PC-9 (cell line): Measurements from ENCODE around the gene RYR2. TPM values are rescaled to one million over a fixed set of nuclear protein-coding genes. Genes with fewer than 3 reads are reported as not detected.

Experiments used
- BruUV-seq: library from RNA; stranded (reverse); fragments of 400-500 nt; replicated peaks from 2 replicates; lab custom pipeline; 2021; lab: Mats Ljungman, UMichigan
- CTCF ChIA-PET: fragments of 300-600 bp; sonication (Branson Sonifier 250); formaldehyde crosslinking; loops from one replicate; lab custom pipeline; 2022; ENCODE audit warnings: antibody characterized with exemption; lab: Charles Lee
- POLR2A ChIA-PET: fragments of 300-600 bp; sonication (Branson Sonifier 250); formaldehyde crosslinking; loops from one replicate; lab custom pipeline; 2022; ENCODE audit warnings: antibody characterized with exemption; ENCODE audit not compliant: unreplicated experiment; lab: Charles Lee
- DNase-seq, 2 experiments: peaks; one replicate each; pipeline versions ENCODE4 v3.0.0 to v3.0.0-alpha.2; 2015 to 2022; ENCODE audit warnings: mixed read lengths in 1 of 2
- H2AFZ ChIP-seq: fragments of 200-600 bp; sonication (generic); 2 replicates; pipeline ENCODE4 v1.8.1; 2017; ENCODE audit warnings: antibody characterized with exemption
- H3F3A ChIP-seq: fragments of 200-600 bp; sonication (generic); 2 replicates; pipeline ENCODE4 v1.8.1; 2017; ENCODE audit warnings: antibody characterized with exemption, mild to moderate bottlenecking, low read depth; ENCODE audit not compliant: insufficient read depth
- H3K27ac ChIP-seq: fragments of 200-600 bp; sonication (generic); 2 replicates; pipeline ENCODE4 v1.6.1; 2016; ENCODE audit warnings: mixed run types
- H3K27me3 ChIP-seq: fragments of 200-600 bp; sonication (generic); 2 replicates; pipeline ENCODE4 v1.6.1; 2016; ENCODE audit warnings: low read depth, mixed run types; ENCODE audit not compliant: insufficient read depth
- H3K36me3 ChIP-seq: fragments of 200-600 bp; sonication (generic); 2 replicates; pipeline ENCODE4 v1.6.1; 2016; ENCODE audit warnings: low read depth, mixed run types
- H3K4me1 ChIP-seq: fragments of 200-600 bp; sonication (generic); replicated peaks from 2 replicates; pipeline ENCODE4 v1.6.1; 2016; ENCODE audit warnings: mixed run types; ENCODE audit not compliant: insufficient read depth
- H3K4me2 ChIP-seq: fragments of 200-600 bp; sonication (generic); 2 replicates; pipeline ENCODE4 v1.6.1; 2017; ENCODE audit warnings: mixed run types
- H3K4me3 ChIP-seq: fragments of 200-600 bp; sonication (generic); 2 replicates; pipeline ENCODE4 v1.6.1; 2016; ENCODE audit warnings: mixed run types
- H3K79me2 ChIP-seq: fragments of 200-600 bp; sonication (generic); 2 replicates; pipeline ENCODE4 v1.6.1; 2017; ENCODE audit warnings: low read depth, mixed run types
- H3K9me2 ChIP-seq: fragments of 200-600 bp; sonication (generic); 2 replicates; pipeline ENCODE4 v1.8.1; 2017; ENCODE audit warnings: mild to moderate bottlenecking; ENCODE audit not compliant: insufficient read depth
- H3K9me3 ChIP-seq: fragments of 200-600 bp; sonication (generic); 2 replicates; pipeline ENCODE4 v1.8.1; 2016; ENCODE audit warnings: low read depth; ENCODE audit not compliant: insufficient read depth
- H4K20me1 ChIP-seq: fragments of 200-600 bp; sonication (generic); 2 replicates; pipeline ENCODE4 v1.8.1; 2017; ENCODE audit not compliant: insufficient read depth
- EZH2 ChIP-seq: fragments of 200-600 bp; sonication (generic); IDR thresholded peaks from 2 replicates; pipeline ENCODE4 v1.8.0; 2017; ENCODE audit warnings: antibody characterized with exemption, low read depth
- intact Hi-C: fragments of 100-400 bp; cut with micrococcal nuclease; formaldehyde crosslinking; loops from one replicate; pipeline ENCODE4 v1.10.0; 2022; ENCODE audit not compliant: unreplicated experiment
- total RNA-seq: library from RNA; stranded (reverse); gene quantifications from 2 replicates; pipeline ENCODE4 v1.2.3, GENCODE V29; 2021
- TF ChIP-seq, protein P1 (sequence below): fragments of 200-600 bp; sonication (generic); conservative IDR thresholded peaks from 2 replicates; pipeline ENCODE4 v1.6.1; 2017; ENCODE audit warnings: mixed run types, antibody characterized with exemption, mild to moderate bottlenecking, moderate library complexity

RYR2 gene
- total RNA-seq, 1 experiment from 2014 or later: not detected

GRCh38 chr1:237751090-237751489 is 709.1 kb downstream of the RYR2 start:
- no peaks in the 10 kb centered on the region for H3K27me3 ChIP-seq
- no peaks in the 10 kb centered on the region for H3K9me3 ChIP-seq
- H3K4me3 ChIP-seq: no peak overlapping the region
- DNase-seq: no peak
- H3F3A ChIP-seq: no peaks in the 10 kb centered on the region
- no peaks in the 10 kb centered on the region; the same call in 1 of the 2 replicates for H4K20me1 ChIP-seq
- CTCF ChIA-PET: no interaction called here
- TF ChIP-seq EZH2: no peak
- TF ChIP-seq, protein P1, sequence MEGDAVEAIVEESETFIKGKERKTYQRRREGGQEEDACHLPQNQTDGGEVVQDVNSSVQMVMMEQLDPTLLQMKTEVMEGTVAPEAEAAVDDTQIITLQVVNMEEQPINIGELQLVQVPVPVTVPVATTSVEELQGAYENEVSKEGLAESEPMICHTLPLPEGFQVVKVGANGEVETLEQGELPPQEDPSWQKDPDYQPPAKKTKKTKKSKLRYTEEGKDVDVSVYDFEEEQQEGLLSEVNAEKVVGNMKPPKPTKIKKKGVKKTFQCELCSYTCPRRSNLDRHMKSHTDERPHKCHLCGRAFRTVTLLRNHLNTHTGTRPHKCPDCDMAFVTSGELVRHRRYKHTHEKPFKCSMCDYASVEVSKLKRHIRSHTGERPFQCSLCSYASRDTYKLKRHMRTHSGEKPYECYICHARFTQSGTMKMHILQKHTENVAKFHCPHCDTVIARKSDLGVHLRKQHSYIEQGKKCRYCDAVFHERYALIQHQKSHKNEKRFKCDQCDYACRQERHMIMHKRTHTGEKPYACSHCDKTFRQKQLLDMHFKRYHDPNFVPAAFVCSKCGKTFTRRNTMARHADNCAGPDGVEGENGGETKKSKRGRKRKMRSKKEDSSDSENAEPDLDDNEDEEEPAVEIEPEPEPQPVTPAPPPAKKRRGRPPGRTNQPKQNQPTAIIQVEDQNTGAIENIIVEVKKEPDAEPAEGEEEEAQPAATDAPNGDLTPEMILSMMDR: no peak
- H3K4me2 ChIP-seq: no peak overlapping the region
- H3K36me3 ChIP-seq: no peaks in the 10 kb centered on the region
- no peaks in the 10 kb centered on the region for H3K9me2 ChIP-seq
- no peak overlapping the region for H3K27ac ChIP-seq
- H3K79me2 ChIP-seq: no peaks in the 10 kb centered on the region
- H2AFZ ChIP-seq: no peak overlapping the region
- POLR2A ChIA-PET: no interaction called here
- BruUV-seq: no TSS peak
- no peaks in the 10 kb centered on the region for H3K4me1 ChIP-seq
- intact Hi-C loops: no loop called here

- no peak overlapping the region for H3K4me3 ChIP-seq
- H3K4me2 ChIP-seq: no peak overlapping the region
- H3K27ac ChIP-seq: no peak overlapping the region
- ChIA-PET CTCF (no interaction called here), POLR2A (no interaction called here)
- intact Hi-C loops: no loop called here
- H3K4me1 ChIP-seq: no peaks in the 10 kb centered on the region
- TF ChIP-seq, protein P1: no peak
- TF ChIP-seq EZH2: no peak
- no peak for DNase-seq
- no peaks in the 10 kb centered on the region for H3K9me2 ChIP-seq
- no peaks in the 10 kb centered on the region for H3K79me2 ChIP-seq
- H3F3A ChIP-seq: no peaks in the 10 kb centered on the region
- no peaks in the 10 kb centered on the region for H3K36me3 ChIP-seq
- H4K20me1 ChIP-seq: no peaks in the 10 kb centered on the region; the same call in 1 of the 2 replicates
- no peaks in the 10 kb centered on the region for H3K27me3 ChIP-seq
- no peaks in the 10 kb centered on the region for H3K9me3 ChIP-seq
- H2AFZ ChIP-seq: no peak overlapping the region
- no TSS peak for BruUV-seq
Observed at GRCh38 chr1:237754627-237755026, 712.6 kb downstream of the RYR2 start.

GRCh38 chr1:237756304-237756967 is 714.5 kb downstream of the RYR2 start:
- POLR2A ChIA-PET: no interaction called here
- H3K9me3 ChIP-seq: no peaks in the 10 kb centered on the region
- CTCF ChIA-PET: no interaction called here
- no peak overlapping the region for H3K4me3 ChIP-seq
- H3K36me3 ChIP-seq: no peaks in the 10 kb centered on the region
- no peak overlapping the region for H3K27ac ChIP-seq
- no peaks in the 10 kb centered on the region for H3K4me1 ChIP-seq
- no peak for TF ChIP-seq EZH2
- TF ChIP-seq, protein P1: no peak
- no TSS peak for BruUV-seq
- intact Hi-C loops: no loop called here
- no peaks in the 10 kb centered on the region for H4K20me1 ChIP-seq
- no peaks in the 10 kb centered on the region for H3F3A ChIP-seq
- no peaks in the 10 kb centered on the region for H3K9me2 ChIP-seq
- H3K79me2 ChIP-seq: no peaks in the 10 kb centered on the region
- DNase-seq: no peak
- H3K27me3 ChIP-seq: no peaks in the 10 kb centered on the region
- no peak overlapping the region for H3K4me2 ChIP-seq
- H2AFZ ChIP-seq: no peak overlapping the region
